Mammary epithelial cell (primary cell): ENCODE results near the gene MRPL52.

Experiments used
- CTCF ChIP-seq, 2 donors: IDR thresholded peaks in 1 of 2; conservative IDR thresholded peaks in 1 of 2; 2 replicates each; pipeline ENCODE4 v1.5.1; 2011 to 2012; ENCODE audit warnings: inconsistent platforms in 2 of 2, low read length in 2 of 2, mild to moderate bottlenecking in 2 of 2, control low read depth in 1 of 2, low read depth in 1 of 2; ENCODE audit not compliant: insufficient read depth in 1 of 2; ENCODE audit errors: extremely low read depth in 1 of 2
- EZH2 ChIP-seq: IDR thresholded peaks from 2 replicates; pipeline ENCODE4 v1.6.1; 2012; ENCODE audit warnings: low read length, inconsistent platforms, borderline replicate concordance

DNA sequence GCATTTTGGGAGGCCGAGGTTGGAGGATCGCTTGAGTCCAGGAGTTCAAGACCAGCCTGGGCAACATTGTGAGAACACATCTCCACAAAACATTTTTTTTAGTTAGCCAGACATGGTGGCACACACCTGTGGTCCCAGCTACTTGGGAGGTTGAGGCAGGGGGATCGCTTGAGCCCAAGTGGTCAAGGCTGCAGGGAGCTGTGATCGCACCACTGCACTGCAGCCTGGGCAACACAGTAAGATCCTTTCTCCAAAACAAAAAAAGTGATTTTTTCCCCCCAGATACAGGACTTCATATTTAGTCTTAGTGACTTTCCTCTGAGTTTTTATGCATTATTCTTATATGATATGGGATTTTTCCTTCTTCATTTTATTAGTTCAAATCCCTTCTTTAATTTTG is 43.0 kb upstream of the MRPL52 start:
- TF ChIP-seq CTCF (conservative IDR thresholded peaks at IDR 0.05 in 1 of 2, IDR thresholded peaks at IDR 0.05 in 1 of 2; ENCODE audit: extremely low read depth in 1 of 2, insufficient read depth in 1 of 2, low read depth in 1 of 2, low read length in 2 of 2), result no peak
- no peak for TF ChIP-seq EZH2
